Common myeloid progenitor, CD34-positive (primary cell): ENCODE measurements around the gene ANXA9. TPM values are rescaled to one million over a fixed set of nuclear protein-coding genes. Genes with fewer than 3 reads are reported as not detected.

Experiments
- CTCF ChIA-PET: fragments of 350-600 bp; sonication (Branson Sonifier 250); formaldehyde crosslinking; loops from one replicate; lab custom pipeline; 2021; ENCODE audit warnings: antibody characterized with exemption; lab: Charles Lee
- POLR2A ChIA-PET: fragments of 350-600 bp; sonication (Branson Sonifier 250); formaldehyde crosslinking; loops from one replicate; lab custom pipeline; 2021; ENCODE audit warnings: antibody characterized with exemption; lab: Charles Lee
- DNase-seq, 3 donors: peaks; one replicate each; pipeline versions ENCODE4 v3.0.0 to v3.0.0-alpha.2; 2013
- H3K27ac ChIP-seq, 2 experiments: 1 replicate in 1 of 2; 2 replicates in 1 of 2; pipeline ENCODE4 v1.7.0; 2013; ENCODE audit warnings: inconsistent platforms in 2 of 2, low read length in 2 of 2, mild to moderate bottlenecking in 2 of 2, low read depth in 1 of 2, moderate library complexity in 1 of 2; ENCODE audit not compliant: severe bottlenecking in 2 of 2, insufficient read depth in 1 of 2, poor library complexity in 1 of 2
- H3K27me3 ChIP-seq, 5 experiments: replicated peaks in 2 of 5; 1 replicate in 3 of 5; 2 replicates in 2 of 5; pipeline versions ENCODE4 v1.6.1 to v1.7.0; 2013; ENCODE audit warnings: low read length in 4 of 5, mild to moderate bottlenecking in 2 of 5, moderate library complexity in 2 of 5, inconsistent platforms in 1 of 5; ENCODE audit not compliant: insufficient read depth in 5 of 5, control insufficient read depth in 4 of 5
- H3K36me3 ChIP-seq, 4 experiments: 1 replicate in 2 of 4; 2 replicates in 2 of 4; pipeline versions ENCODE4 v1.6.1 to v1.7.0; 2013; ENCODE audit warnings: low read length in 3 of 4, control low read depth in 1 of 4, mild to moderate bottlenecking in 1 of 4; ENCODE audit not compliant: control insufficient read depth in 4 of 4, insufficient read depth in 4 of 4
- H3K4me1 ChIP-seq, 4 experiments: 1 replicate in 3 of 4; 2 replicates in 1 of 4; pipeline versions ENCODE4 v1.6.1 to v1.7.1; 2013; ENCODE audit warnings: low read length in 3 of 4, mild to moderate bottlenecking in 3 of 4, control low read depth in 1 of 4, inconsistent platforms in 1 of 4, moderate library complexity in 1 of 4; ENCODE audit not compliant: control insufficient read depth in 4 of 4, insufficient read depth in 4 of 4; ENCODE audit errors: control extremely low read depth in 1 of 4
- H3K4me3 ChIP-seq, 7 experiments: 1 replicate in 4 of 7; 2 replicates in 3 of 7; pipeline versions ENCODE4 v1.5.1 to v1.7.0; 2013; ENCODE audit warnings: mild to moderate bottlenecking in 7 of 7, low read length in 6 of 7, moderate library complexity in 6 of 7, inconsistent platforms in 2 of 7, low read depth in 2 of 7, control low read depth in 1 of 7; ENCODE audit not compliant: insufficient read depth in 4 of 7, control insufficient read depth in 1 of 7; ENCODE audit errors: extremely low read depth in 1 of 7
- H3K9me3 ChIP-seq, 5 experiments: 1 replicate in 4 of 5; 2 replicates in 1 of 5; pipeline versions ENCODE4 v1.6.1 to v1.7.1; 2013; ENCODE audit warnings: low read length in 4 of 5, mild to moderate bottlenecking in 2 of 5, inconsistent platforms in 1 of 5, low read depth in 1 of 5, moderate library complexity in 1 of 5; ENCODE audit not compliant: control insufficient read depth in 4 of 5, insufficient read depth in 2 of 5; ENCODE audit errors: control extremely low read depth in 1 of 5
- WGBS: methylation state at CpG from one replicate; pipeline ENCODE4 v1.1.5; 2013; ENCODE audit not compliant: insufficient coverage; 5-methylcytosine and 5-hydroxymethylcytosine counted together
- polyA plus RNA-seq: library from polyadenylated mRNA; unstranded; fragments of 120-200 nt; gene quantifications from one replicate; pipeline ENCODE4 v1.2.1, GENCODE V29; 2013

The ANXA9 gene, protein sequence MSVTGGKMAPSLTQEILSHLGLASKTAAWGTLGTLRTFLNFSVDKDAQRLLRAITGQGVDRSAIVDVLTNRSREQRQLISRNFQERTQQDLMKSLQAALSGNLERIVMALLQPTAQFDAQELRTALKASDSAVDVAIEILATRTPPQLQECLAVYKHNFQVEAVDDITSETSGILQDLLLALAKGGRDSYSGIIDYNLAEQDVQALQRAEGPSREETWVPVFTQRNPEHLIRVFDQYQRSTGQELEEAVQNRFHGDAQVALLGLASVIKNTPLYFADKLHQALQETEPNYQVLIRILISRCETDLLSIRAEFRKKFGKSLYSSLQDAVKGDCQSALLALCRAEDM
- 2.3 TPM for polyA plus RNA-seq

DNA sequence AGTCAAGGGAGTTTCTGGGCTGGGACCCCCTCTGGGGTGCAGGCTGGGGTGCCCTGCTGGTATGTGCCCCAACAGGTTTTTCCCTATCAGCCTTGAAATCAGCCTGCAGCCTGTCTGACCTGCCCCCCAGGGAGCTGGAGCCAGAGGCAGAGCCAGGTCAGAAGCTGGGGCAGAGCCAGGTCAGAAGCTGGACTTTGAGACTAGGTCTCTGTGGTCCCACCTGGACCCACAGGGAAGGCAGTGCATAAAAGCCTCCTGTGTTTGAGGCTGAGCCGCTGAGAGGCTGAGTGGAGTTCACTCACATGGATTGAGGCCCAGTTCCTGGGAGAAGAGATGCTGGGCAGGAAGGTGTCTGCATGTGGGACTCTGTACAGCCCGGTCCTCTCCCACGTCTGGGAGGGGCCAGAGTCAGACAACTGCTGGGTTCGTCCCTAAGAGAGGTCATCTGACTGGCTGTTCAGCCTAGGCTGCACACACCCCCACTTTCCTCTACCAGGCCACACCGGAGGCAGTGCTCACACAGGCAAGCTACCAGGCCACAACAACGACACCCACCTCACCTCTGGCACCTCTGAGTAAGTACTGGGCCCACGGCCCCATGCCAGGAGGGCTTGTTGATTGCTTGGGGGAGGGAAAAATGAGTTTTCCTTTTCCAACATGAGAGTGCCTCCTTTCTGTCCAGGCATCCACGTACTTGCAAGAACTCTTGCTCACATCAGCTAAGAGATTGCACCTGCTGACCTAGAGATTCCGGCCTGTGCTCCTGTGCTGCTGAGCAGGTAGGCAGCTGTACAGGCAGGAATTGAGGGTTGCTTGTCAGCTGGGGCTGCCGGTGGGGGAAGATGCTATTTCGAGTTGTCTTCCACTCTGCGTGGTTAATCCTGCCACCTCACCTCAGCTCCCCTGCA is at the start of gene ANXA9:
Gene ANXA9, plus strand, starts transcription at position 488 of the 908 bp plus-strand sequence. CDS start 814 bp downstream, outside the sequence.
- no peaks in the 10 kb centered on the region for H3K9me3 ChIP-seq
- WGBS: 100% methylated on average over 6 of the region's 12 CpGs
- peaks cover 11 to 44% (median 35%) of the 10 kb centered on the region in 4 experiments for H3K4me1 ChIP-seq
- no peaks in the 10 kb centered on the region for H3K27me3 ChIP-seq
- no peak for DNase-seq
- ChIA-PET POLR2A (interaction anchor here (0.6 kb wide), 2 partner anchors 167 to 478 kb away, joined by 3 read pairs; no protein-coding TSS in a partner anchor), CTCF (interaction anchor here (1.3 to 15.2 kb wide), 5 partner anchors 14 to 30 kb away, joined by 3 to 235 read pairs (median 39); partner anchors contain the start of gene MINDY1)
- H3K36me3 ChIP-seq: no peaks in the 10 kb centered on the region
- no peak within 1 kb of the TSS for H3K27ac ChIP-seq
- H3K4me3 ChIP-seq: no peak within 1 kb of the TSS

- Histone ChIP-seq H3K4me1 (no peaks in the 10 kb centered on the region), H3K9me3 (no peaks in the 10 kb centered on the region), H3K4me3 (no peak overlapping the region), H3K27me3 (no peaks in the 10 kb centered on the region), H3K27ac (no peak overlapping the region), H3K36me3 (peaks cover 27 to 91% (median 66%) of the 10 kb centered on the region in 4 experiments)
- POLR2A ChIA-PET: no interaction called here
- DNase-seq: no peak
- CTCF ChIA-PET: interaction anchor here (1.2 kb wide), 1 partner anchor 12 kb away, joined by 3 read pairs; no protein-coding TSS in a partner anchor
- WGBS: 100% methylated on average over 2 of the region's 5 CpGs
Measured at GRCh38 chr1:150944856-150945255, 37.2 kb upstream of the ANXA9 start.

- ChIA-PET CTCF (interaction anchor here (0.6 to 1.4 kb wide), 5 partner anchors 10 to 205 kb away, joined by 3 to 4 read pairs (median 3); partner anchors contain the start of gene SETDB1), POLR2A (interaction anchor here (0.7 kb wide), 1 partner anchor 11 kb away, joined by 3 read pairs; no protein-coding TSS in a partner anchor)
- H3K36me3 ChIP-seq: peaks cover 25 to 80% (median 52%) of the 10 kb centered on the region in 4 experiments
- no peak overlapping the region for H3K27ac ChIP-seq
- H3K27me3 ChIP-seq: no peaks in the 10 kb centered on the region
- H3K4me1 ChIP-seq: no peaks in the 10 kb centered on the region
- DNase-seq: no peak
- no peak overlapping the region for H3K4me3 ChIP-seq
- no peaks in the 10 kb centered on the region for H3K9me3 ChIP-seq
- WGBS: 100% methylated on average over 2 of the region's 3 CpGs
Measured at GRCh38 chr1:150954708-150955107, 27.4 kb upstream of the ANXA9 start.

DNA sequence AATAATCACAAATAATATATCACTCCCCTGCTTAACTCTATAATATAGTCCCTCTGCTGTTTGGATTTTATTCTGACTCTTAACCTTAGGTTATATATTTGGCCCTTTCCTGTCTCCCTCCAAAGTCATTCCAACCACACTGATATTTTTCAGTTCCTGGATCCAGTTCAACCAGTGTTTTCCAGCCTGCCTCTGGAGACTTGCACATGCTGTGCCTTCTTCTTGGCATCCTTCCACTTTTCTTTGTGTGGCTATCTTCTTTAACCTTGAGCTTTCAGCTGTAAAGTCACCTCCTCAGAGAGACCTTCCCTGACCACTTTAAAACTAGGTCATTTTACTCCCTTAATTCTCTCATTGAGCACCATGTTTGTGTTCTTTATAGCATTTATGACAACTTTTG is 26.8 kb upstream of the ANXA9 start:
- H3K4me3 ChIP-seq: no peak overlapping the region
- H3K36me3 ChIP-seq: peaks cover 25 to 80% (median 52%) of the 10 kb centered on the region in 4 experiments
- no peak for DNase-seq
- POLR2A ChIA-PET: no interaction called here
- no peaks in the 10 kb centered on the region for H3K4me1 ChIP-seq
- no peaks in the 10 kb centered on the region for H3K27me3 ChIP-seq
- CTCF ChIA-PET: interaction anchor here (1.4 kb wide), 1 partner anchor 15 kb away, joined by 5 read pairs; no protein-coding TSS in a partner anchor
- H3K9me3 ChIP-seq: no peaks in the 10 kb centered on the region
- H3K27ac ChIP-seq: no peak overlapping the region

DNA sequence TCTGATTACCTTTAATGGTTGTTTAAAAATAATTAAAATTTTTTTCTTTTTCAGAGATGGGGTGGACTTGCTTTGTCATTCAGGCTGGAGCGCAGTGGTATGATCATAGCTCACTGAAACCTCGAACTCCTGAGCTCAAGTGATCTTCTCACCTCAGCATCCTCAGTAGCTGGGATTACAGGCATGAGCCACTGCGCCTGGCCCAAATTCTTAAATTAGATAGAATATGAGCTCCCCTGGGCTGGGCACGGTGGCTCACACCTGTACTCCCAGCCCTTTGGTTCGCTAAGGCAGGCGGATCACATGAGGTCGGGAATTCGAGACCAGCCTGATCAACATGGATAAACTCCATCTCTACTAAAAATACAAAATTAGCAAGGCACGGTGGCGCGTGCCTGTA is 24.4 kb upstream of the ANXA9 start:
- ChIA-PET POLR2A (interaction anchor here (1.5 kb wide), 1 partner anchor 19 kb away, joined by 8 read pairs; no protein-coding TSS in a partner anchor), CTCF (interaction anchor here (0.6 to 2.4 kb wide), 7 partner anchors 11 to 511 kb away, joined by 3 to 7 read pairs (median 5); partner anchors contain the start of gene MINDY1)
- H3K9me3 ChIP-seq: no peaks in the 10 kb centered on the region
- 100% methylated on average over 7 of the region's 11 CpGs for whole genome bisulfite sequencing
- no peak overlapping the region for H3K4me3 ChIP-seq
- no peaks in the 10 kb centered on the region for H3K27me3 ChIP-seq
- no peaks in the 10 kb centered on the region for H3K4me1 ChIP-seq
- peaks cover 22 to 83% (median 50%) of the 10 kb centered on the region in 4 experiments for H3K36me3 ChIP-seq
- no peak for DNase-seq
- H3K27ac ChIP-seq: no peak overlapping the region

DNA sequence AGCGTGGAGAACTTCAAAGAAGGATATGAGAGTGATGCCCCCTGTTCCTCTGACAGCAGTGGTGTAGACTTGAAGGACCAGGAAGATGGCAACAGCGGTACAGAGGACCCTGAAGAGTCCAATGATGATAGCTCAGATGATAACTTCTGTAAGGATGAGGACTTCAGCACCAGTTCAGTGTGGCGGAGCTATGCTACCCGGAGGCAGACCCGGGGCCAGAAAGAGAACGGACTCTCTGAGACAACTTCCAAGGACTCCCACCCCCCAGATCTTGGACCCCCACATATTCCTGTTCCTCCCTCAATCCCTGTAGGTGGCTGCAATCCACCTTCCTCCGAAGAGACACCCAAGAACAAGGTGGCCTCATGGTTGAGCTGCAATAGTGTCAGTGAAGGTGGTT is 21.4 kb upstream of the ANXA9 start:
- CTCF ChIA-PET: interaction anchor here (1.3 kb wide), 1 partner anchor 13 kb away, joined by 3 read pairs; no protein-coding TSS in a partner anchor

More for the DNA sequence above, 21.4 kb upstream of the ANXA9 start:
- whole genome bisulfite sequencing: 94% methylated on average over 2 of the region's 7 CpGs
- H3K4me1 ChIP-seq: no peaks in the 10 kb centered on the region
- H3K27me3 ChIP-seq: no peaks in the 10 kb centered on the region
- peaks cover 17 to 85% (median 57%) of the 10 kb centered on the region in 4 experiments for H3K36me3 ChIP-seq
- no peak overlapping the region for H3K4me3 ChIP-seq
- DNase-seq: no peak
- peak overlapping the region in 1 of 2 experiments; percentile 16 for H3K27ac ChIP-seq
- no peaks in the 10 kb centered on the region for H3K9me3 ChIP-seq
- POLR2A ChIA-PET: no interaction called here
